Calu3 (cell line): Measurements from ENCODE around the gene DCAF4. TPM values are rescaled to one million over a fixed set of nuclear protein-coding genes. Genes with fewer than 3 reads are reported as not detected.

Experiments
- BruUV-seq: library from RNA; stranded (reverse); fragments of 400-500 nt; replicated peaks from 2 replicates; lab custom pipeline; 2021; lab: Mats Ljungman, UMichigan
- CTCF ChIA-PET: fragments of 300-600 bp; sonication (Branson Sonifier 250); formaldehyde crosslinking; loops from one replicate; lab custom pipeline; 2022; ENCODE audit warnings: antibody characterized with exemption; lab: Charles Lee
- DNase-seq: peaks from one replicate; pipeline ENCODE4 v3.0.0; 2022
- H3K27ac Mint-ChIP-seq: one replicate; pipeline ENCODE4 v1.8.0; 2022; ENCODE audit warnings: mixed read lengths; ENCODE audit not compliant: unreplicated experiment
- H3K27me3 Mint-ChIP-seq: one replicate; pipeline ENCODE4 v1.8.0; 2022; ENCODE audit warnings: mixed read lengths; ENCODE audit not compliant: unreplicated experiment
- H3K36me3 Mint-ChIP-seq: one replicate; pipeline ENCODE4 v1.8.0; 2022; ENCODE audit warnings: mild to moderate bottlenecking, moderate library complexity, mixed read lengths; ENCODE audit not compliant: insufficient read depth, unreplicated experiment
- H3K4me1 Mint-ChIP-seq: one replicate; pipeline ENCODE4 v1.8.0; 2022; ENCODE audit warnings: mild to moderate bottlenecking, low read depth, mixed read lengths; ENCODE audit not compliant: unreplicated experiment
- H3K4me3 Mint-ChIP-seq: one replicate; pipeline ENCODE4 v1.8.0; 2022; ENCODE audit warnings: mild to moderate bottlenecking, low read depth, moderate library complexity, mixed read lengths; ENCODE audit not compliant: unreplicated experiment
- H3K9me3 Mint-ChIP-seq: one replicate; pipeline ENCODE4 v1.8.0; 2022; ENCODE audit warnings: low read depth, mixed read lengths; ENCODE audit not compliant: unreplicated experiment
- CTCF ChIP-seq: fragments of 200-600 bp; IDR thresholded peaks from one replicate; pipeline ENCODE4 v1.8.0; 2022; ENCODE audit warnings: antibody characterized with exemption; ENCODE audit not compliant: unreplicated experiment
- intact Hi-C: fragments of 100-400 bp; cut with micrococcal nuclease; formaldehyde crosslinking; loops from one replicate; pipeline ENCODE4 v1.10.0; 2022; ENCODE audit not compliant: unreplicated experiment
- total RNA-seq: library from RNA; stranded (reverse); gene quantifications from 2 replicates; pipeline ENCODE4 v1.2.3, GENCODE V29; 2022

The DCAF4 gene
- total RNA-seq, 1 experiment from 2014 or later: 20.8 TPM

- CTCF ChIA-PET: no interaction called here
- no peak for DNase-seq
- intact Hi-C loops: no loop called here
- no peak overlapping the region for H3K27ac Mint-ChIP-seq
- TF ChIP-seq CTCF: no peak
- no peak overlapping the region for H3K4me3 Mint-ChIP-seq
- H3K36me3 Mint-ChIP-seq: no peaks in the 10 kb centered on the region
- peaks cover 8% of the 10 kb centered on the region for H3K4me1 Mint-ChIP-seq
- no TSS peak for BruUV-seq
- no peaks in the 10 kb centered on the region for H3K9me3 Mint-ChIP-seq
- no peaks in the 10 kb centered on the region for H3K27me3 Mint-ChIP-seq
Measured at GRCh38 chr14:73008501-73008900, 82.2 kb downstream of the DCAF4 start.

Other genes with a start within 250 kb of the DCAF4 start
- 6.9 and 9.6 TPM in 2 replicates for gene DPF3, start 32.4 kb upstream of the DCAF4 start, total RNA-seq
- gene ZFYVE1, start 100.6 kb downstream of the DCAF4 start, total RNA-seq: 10.6 and 11.9 TPM in 2 replicates
- 87.5 and 94.2 TPM in 2 replicates for gene RBM25, start 132.1 kb downstream of the DCAF4 start, total RNA-seq
- 68.3 and 69.5 TPM in 2 replicates for gene PSEN1, start 210.0 kb downstream of the DCAF4 start, total RNA-seq